Vagina (tissue), 2 donors: Measurements from ENCODE around the gene CLIC6.

ENCODE experiments used
- POLR2A ChIP-seq, 2 donors: fragments of 450-650 bp; IDR thresholded peaks; one replicate each; pipeline ENCODE4 v1.6.1; 2017; ENCODE audit warnings: antibody characterized with exemption in 2 of 2, mild to moderate bottlenecking in 2 of 2, moderate library complexity in 2 of 2
- POLR2AphosphoS5 ChIP-seq, 2 donors: sonication (generic); formaldehyde crosslinking; IDR thresholded peaks; one replicate each; pipeline ENCODE4 v1.9.0; 2017; ENCODE audit warnings: antibody characterized with exemption in 2 of 2, mild to moderate bottlenecking in 2 of 2, low read depth in 1 of 2; ENCODE audit not compliant: insufficient read depth in 1 of 2
- TF ChIP-seq, protein P1 (sequence below), 3 experiments: fragments of 450-650 bp in 2 of 3; fragments of 200-600 bp in 1 of 3; sonication (generic) in 1 of 3; IDR thresholded peaks; one replicate each; pipeline ENCODE4 v1.5.1; 2017 to 2019; ENCODE audit warnings: antibody characterized with exemption in 3 of 3, mild to moderate bottlenecking in 2 of 3, moderate library complexity in 2 of 3

DNA sequence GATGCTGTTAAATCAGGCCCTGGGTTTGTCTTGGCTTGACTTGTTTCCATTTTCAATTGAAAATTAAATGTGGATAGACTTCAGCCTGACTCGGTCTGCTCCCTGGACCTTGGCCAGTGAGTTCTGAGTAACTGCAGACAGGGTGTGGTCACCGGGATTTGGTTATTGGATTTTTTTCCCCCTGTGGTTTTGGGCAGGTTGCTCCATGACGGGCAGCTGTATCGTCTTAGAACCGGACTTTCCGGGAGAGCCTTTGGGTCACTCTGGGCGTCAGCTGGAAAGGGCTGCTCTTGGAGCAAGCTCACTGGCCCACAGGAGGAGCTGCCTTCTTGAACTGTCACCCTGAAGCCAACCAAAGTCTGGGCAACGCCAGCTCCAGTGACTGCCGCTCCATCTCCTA is 75.0 kb downstream of the CLIC6 start:
- TF ChIP-seq, protein P1, sequence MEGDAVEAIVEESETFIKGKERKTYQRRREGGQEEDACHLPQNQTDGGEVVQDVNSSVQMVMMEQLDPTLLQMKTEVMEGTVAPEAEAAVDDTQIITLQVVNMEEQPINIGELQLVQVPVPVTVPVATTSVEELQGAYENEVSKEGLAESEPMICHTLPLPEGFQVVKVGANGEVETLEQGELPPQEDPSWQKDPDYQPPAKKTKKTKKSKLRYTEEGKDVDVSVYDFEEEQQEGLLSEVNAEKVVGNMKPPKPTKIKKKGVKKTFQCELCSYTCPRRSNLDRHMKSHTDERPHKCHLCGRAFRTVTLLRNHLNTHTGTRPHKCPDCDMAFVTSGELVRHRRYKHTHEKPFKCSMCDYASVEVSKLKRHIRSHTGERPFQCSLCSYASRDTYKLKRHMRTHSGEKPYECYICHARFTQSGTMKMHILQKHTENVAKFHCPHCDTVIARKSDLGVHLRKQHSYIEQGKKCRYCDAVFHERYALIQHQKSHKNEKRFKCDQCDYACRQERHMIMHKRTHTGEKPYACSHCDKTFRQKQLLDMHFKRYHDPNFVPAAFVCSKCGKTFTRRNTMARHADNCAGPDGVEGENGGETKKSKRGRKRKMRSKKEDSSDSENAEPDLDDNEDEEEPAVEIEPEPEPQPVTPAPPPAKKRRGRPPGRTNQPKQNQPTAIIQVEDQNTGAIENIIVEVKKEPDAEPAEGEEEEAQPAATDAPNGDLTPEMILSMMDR (IDR thresholded peaks at IDR 0.05): no peak
- TF ChIP-seq POLR2A (IDR thresholded peaks at IDR 0.05) (no peak), POLR2AphosphoS5 (IDR thresholded peaks at IDR 0.05; ENCODE audit: insufficient read depth in 1 of 2, low read depth in 1 of 2) (no peak)
